H1 (cell line): Measurements from ENCODE around the gene APOL5. TPM values are rescaled to one million over a fixed set of nuclear protein-coding genes. Genes with fewer than 3 reads are reported as not detected.

Experiments
- CTCF ChIA-PET: fragments of 300-600 bp; sonication (Branson Sonifier 250); formaldehyde crosslinking; loops from one replicate; lab custom pipeline; 2021; ENCODE audit not compliant: partially characterized antibody; lab: Charles Lee
- POLR2A ChIA-PET: fragments of 300-600 bp; sonication (Branson Sonifier 250); formaldehyde crosslinking; loops from one replicate; lab custom pipeline; 2021; ENCODE audit warnings: inconsistent platforms; ENCODE audit not compliant: partially characterized antibody; lab: Charles Lee
- DNase-seq, 2 experiments: peaks; one replicate each; pipeline versions ENCODE4 v3.0.0 to v3.0.0-alpha.2; 2010 to 2022; ENCODE audit warnings: low spot score in 2 of 2, low read depth in 1 of 2, mixed read lengths in 1 of 2
- FAIRE-seq: peaks from 2 replicates; lab custom pipeline; 2011; peaks lifted over from hg19 to GRCh38; lab: Jason Lieb, UNC
- H2AFZ ChIP-seq: 2 replicates; pipeline ENCODE4 v1.8.1; 2012; ENCODE audit warnings: low read length, inconsistent platforms
- H2AK5ac ChIP-seq: 2 replicates; pipeline ENCODE4 v1.6.1; 2013; ENCODE audit warnings: low read depth, low read length
- H2BK120ac ChIP-seq: replicated peaks from 2 replicates; pipeline ENCODE3; 2013; ENCODE audit warnings: low read depth, low read length, inconsistent platforms
- H2BK12ac ChIP-seq: 2 replicates; pipeline ENCODE4 v1.6.1; 2013; ENCODE audit warnings: low read depth, low read length
- H2BK15ac ChIP-seq: 2 replicates; pipeline ENCODE4 v1.6.1; 2013; ENCODE audit warnings: low read length
- H2BK20ac ChIP-seq: 2 replicates; pipeline ENCODE4 v1.6.1; 2013; ENCODE audit warnings: low read length
- H2BK5ac ChIP-seq: 2 replicates; pipeline ENCODE4 v1.6.1; 2013; ENCODE audit warnings: low read depth, low read length
- H3K14ac ChIP-seq: 2 replicates; pipeline ENCODE4 v1.6.1; 2013; ENCODE audit warnings: inconsistent platforms; ENCODE audit not compliant: insufficient read length
- H3K18ac ChIP-seq: 2 replicates; pipeline ENCODE4 v1.6.1; 2013; ENCODE audit warnings: low read length; ENCODE audit errors: extremely low read depth
- H3K23ac ChIP-seq: 2 replicates; pipeline ENCODE4 v1.6.1; 2013; ENCODE audit warnings: inconsistent platforms; ENCODE audit not compliant: insufficient read length
- H3K23me2 ChIP-seq: 2 replicates; pipeline ENCODE4 v1.6.1; 2013; ENCODE audit warnings: low read depth, low read length
- H3K27ac ChIP-seq: 2 replicates; pipeline ENCODE4 v1.6.1; 2011; ENCODE audit warnings: low read depth, low read length, inconsistent platforms
- H3K27me3 ChIP-seq, 4 experiments: replicated peaks in 1 of 4; 1 replicate in 1 of 4; 2 replicates in 3 of 4; pipeline versions ENCODE4 v1.6.1 to v1.8.1; 2011 to 2013; ENCODE audit warnings: low read length in 3 of 4, mild to moderate bottlenecking in 3 of 4, inconsistent platforms in 2 of 4, mixed read lengths in 2 of 4, moderate library complexity in 1 of 4; ENCODE audit not compliant: control insufficient read depth in 3 of 4, insufficient read depth in 3 of 4; ENCODE audit errors: extremely low read depth in 1 of 4
- H3K36me3 ChIP-seq, 4 experiments: 2 replicates each; pipeline versions ENCODE4 v1.6.1 to v1.8.1; 2011 to 2013; ENCODE audit warnings: mild to moderate bottlenecking in 4 of 4, low read length in 3 of 4, moderate library complexity in 2 of 4, control low read depth in 1 of 4, inconsistent platforms in 1 of 4; ENCODE audit not compliant: insufficient read depth in 4 of 4, control insufficient read depth in 2 of 4
- H3K4ac ChIP-seq: replicated peaks from 2 replicates; pipeline ENCODE3; 2013; ENCODE audit warnings: low read length, low read depth, mixed read lengths, inconsistent platforms; ENCODE audit not compliant: insufficient read length
- H3K4me1 ChIP-seq, 4 experiments: replicated peaks in 1 of 4; 1 replicate in 1 of 4; 2 replicates in 3 of 4; pipeline versions ENCODE4 v1.6.1 to v1.8.1; 2011 to 2013; ENCODE audit warnings: low read length in 3 of 4, inconsistent platforms in 2 of 4, mixed read lengths in 1 of 4; ENCODE audit not compliant: insufficient read depth in 4 of 4, control insufficient read depth in 3 of 4
- H3K4me2 ChIP-seq, 2 experiments: 2 replicates each; pipeline versions ENCODE4 v1.6.1 to v1.8.1; 2011 to 2013; ENCODE audit warnings: low read depth in 2 of 2, low read length in 2 of 2, control low read depth in 1 of 2, inconsistent platforms in 1 of 2, mild to moderate bottlenecking in 1 of 2; ENCODE audit not compliant: insufficient read depth in 1 of 2
- H3K4me3 ChIP-seq, 4 experiments: fragments of 200-600, 300-600 bp in 1 of 4; sonication (generic), shearing (Covaris generic), sonication (Bioruptor Twin) in 1 of 4; 2 replicates each; pipeline versions ENCODE4 v1.5.1 to v1.8.1; 2011 to 2016; ENCODE audit warnings: low read length in 4 of 4, low read depth in 3 of 4, control low read depth in 2 of 4, inconsistent platforms in 2 of 4, mild to moderate bottlenecking in 2 of 4, mixed read lengths in 1 of 4, moderate library complexity in 1 of 4; ENCODE audit not compliant: insufficient read depth in 2 of 4; ENCODE audit errors: extremely low read depth in 1 of 4
- H3K56ac ChIP-seq: replicated peaks from 2 replicates; pipeline ENCODE3; 2013; ENCODE audit warnings: low read depth, mild to moderate bottlenecking, mixed read lengths, low read length, inconsistent platforms; ENCODE audit not compliant: insufficient read length
- H3K79me1 ChIP-seq: 2 replicates; pipeline ENCODE4 v1.6.1; 2013; ENCODE audit warnings: low read depth, low read length, control low read depth
- H3K79me2 ChIP-seq, 2 experiments: 2 replicates each; pipeline versions ENCODE4 v1.6.1 to v1.8.1; 2012 to 2013; ENCODE audit warnings: low read length in 2 of 2, mild to moderate bottlenecking in 2 of 2, inconsistent platforms in 1 of 2; ENCODE audit not compliant: insufficient read depth in 2 of 2, control insufficient read depth in 1 of 2
- H3K9ac ChIP-seq, 4 experiments: replicated peaks in 1 of 4; 1 replicate in 1 of 4; 2 replicates in 3 of 4; pipeline versions ENCODE4 v1.6.1 to v1.8.1; 2011 to 2013; ENCODE audit warnings: low read depth in 3 of 4, low read length in 3 of 4, control low read depth in 2 of 4, mild to moderate bottlenecking in 2 of 4, moderate library complexity in 2 of 4, inconsistent platforms in 1 of 4; ENCODE audit errors: extremely low read depth in 1 of 4
- H3K9me3 ChIP-seq, 2 experiments: 2 replicates each; pipeline versions ENCODE4 v1.6.1 to v1.8.1; 2012 to 2013; ENCODE audit warnings: mild to moderate bottlenecking in 2 of 2, moderate library complexity in 2 of 2, control low read depth in 1 of 2, inconsistent platforms in 1 of 2, low read depth in 1 of 2, low read length in 1 of 2, mixed read lengths in 1 of 2; ENCODE audit not compliant: insufficient read depth in 2 of 2
- H4K20me1 ChIP-seq, 2 experiments: replicated peaks in 1 of 2; 2 replicates each; pipeline versions ENCODE3 to v1.8.1; 2011 to 2013; ENCODE audit warnings: inconsistent platforms in 2 of 2, low read length in 2 of 2, mild to moderate bottlenecking in 1 of 2; ENCODE audit not compliant: insufficient read depth in 2 of 2, control insufficient read depth in 1 of 2
- H4K5ac ChIP-seq: 2 replicates; pipeline ENCODE4 v1.6.1; 2013; ENCODE audit warnings: low read length, low read depth, mixed read lengths, inconsistent platforms; ENCODE audit not compliant: insufficient read length
- H4K8ac ChIP-seq: 2 replicates; pipeline ENCODE4 v1.8.0; 2013; ENCODE audit warnings: mild to moderate bottlenecking, moderate library complexity, low read length, inconsistent platforms; ENCODE audit not compliant: insufficient read depth; ENCODE audit errors: extremely low read depth
- H4K91ac ChIP-seq: replicated peaks from 2 replicates; pipeline ENCODE3; 2013; ENCODE audit warnings: low read length, mixed read lengths, inconsistent platforms; ENCODE audit not compliant: insufficient read length
- ATF2 ChIP-seq: IDR thresholded peaks from 2 replicates; pipeline ENCODE4 v1.6.1; 2012; ENCODE audit warnings: low read length, inconsistent platforms
- BCL11A ChIP-seq, 2 experiments: IDR thresholded peaks; one replicate each; pipeline ENCODE4 v1.6.1; 2011; ENCODE audit warnings: low read depth in 2 of 2, low read length in 2 of 2, mild to moderate bottlenecking in 2 of 2
- CBX5 ChIP-seq: fragments of 300-800, 300-1000 bp; sonication (generic); IDR thresholded peaks from 2 replicates; pipeline ENCODE4 v1.7.1; 2016; ENCODE audit warnings: antibody characterized with exemption, low read length, low read depth
- CHD2 ChIP-seq: IDR thresholded peaks from 2 replicates; pipeline ENCODE4 v1.6.1; 2012; ENCODE audit warnings: low read length, improper control_type of control experiment
- EP300 ChIP-seq, 2 experiments: IDR thresholded peaks; 1 replicate in 1 of 2; 2 replicates in 1 of 2; pipeline ENCODE4 v1.6.1; 2011 to 2012; ENCODE audit warnings: low read depth in 2 of 2, low read length in 2 of 2, mild to moderate bottlenecking in 2 of 2, borderline replicate concordance in 1 of 2, inconsistent platforms in 1 of 2, moderate library complexity in 1 of 2
- EZH2 ChIP-seq: fragments of 200-600 bp; sonication (generic); IDR thresholded peaks from 2 replicates; pipeline ENCODE4 v1.7.1; 2012; ENCODE audit warnings: low read depth, mild to moderate bottlenecking, moderate library complexity, low read length, inconsistent platforms; ENCODE audit not compliant: severe bottlenecking
- KDM1A ChIP-seq: fragments of 200-600, 300-600 bp; sonication (generic); IDR thresholded peaks from 2 replicates; pipeline ENCODE4 v1.7.1; 2016; ENCODE audit warnings: mild to moderate bottlenecking, low read length, borderline replicate concordance
- MAX ChIP-seq: IDR thresholded peaks from 2 replicates; pipeline ENCODE4 v1.6.1; 2012; ENCODE audit warnings: inconsistent platforms
- POLR2A ChIP-seq, 2 experiments: IDR thresholded peaks; 1 replicate in 1 of 2; 2 replicates in 1 of 2; pipeline ENCODE4 v1.6.1; 2011; ENCODE audit warnings: low read depth in 2 of 2, low read length in 2 of 2, mild to moderate bottlenecking in 2 of 2; ENCODE audit errors: control extremely low read depth in 1 of 2
- RFX5 ChIP-seq: IDR thresholded peaks from 2 replicates; pipeline ENCODE4 v1.6.1; 2011; ENCODE audit warnings: low read depth, low read length, improper control_type of control experiment, borderline replicate concordance
- SIRT6 ChIP-seq: IDR thresholded peaks from one replicate; pipeline ENCODE4 v1.7.1; 2012; ENCODE audit warnings: low read length, inconsistent platforms
- SIX5 ChIP-seq: IDR thresholded peaks from 2 replicates; pipeline ENCODE4 v1.6.1; 2011; ENCODE audit warnings: mild to moderate bottlenecking, low read depth, low read length
- TAF7 ChIP-seq: optimal IDR thresholded peaks from 2 replicates; pipeline ENCODE3; 2011; ENCODE audit warnings: low read depth, mild to moderate bottlenecking, inconsistent platforms, low read length, moderate library complexity, borderline replicate concordance
- WGBS, 2 experiments: shearing (Covaris generic) in 1 of 2; methylation state at CpG; one replicate each; pipeline versions ENCODE4 v1.1.6 to v1.1.7; 2013 to 2015; ENCODE audit warnings: low lambda C conversion rate in 2 of 2, mixed read lengths in 2 of 2, inconsistent platforms in 1 of 2, low coverage in 1 of 2, missing lambda C conversion rate in 1 of 2; ENCODE audit not compliant: insufficient replicate concordance in 2 of 2, insufficient coverage in 1 of 2, insufficient read length in 1 of 2; ENCODE audit errors: extremely low coverage in 1 of 2, missing lambda C conversion rate in 1 of 2; 5-methylcytosine and 5-hydroxymethylcytosine counted together
- polyA plus RNA-seq, 7 experiments: library from polyadenylated mRNA; depleted of rRNA in 3 of 7; stranded (reverse) in 5 of 7; unstranded in 2 of 7; fragments of >200 nt in 5 of 7; fragments of 200-250 nt in 2 of 7; gene quantifications; 1 replicate in 5 of 7; 2 replicates in 1 of 7; 4 replicates in 1 of 7; pipeline versions ENCODE4 v1.2.1 to v1.2.3, GENCODE V29; 2011 to 2013; ENCODE audit warnings: missing spikeins in 2 of 7, mixed read lengths in 2 of 7
- total RNA-seq: library from RNA; stranded (reverse); fragmentation: NEBNext Ultra II Directional; extraction: Animal tissue kit (Norgen Biotek cat#: 25700); gene quantifications from 2 replicates; pipeline ENCODE4 v1.2.1, GENCODE V29; 2021

APOL5 gene
- total and polyA plus RNA-seq, 2 of the 8 experiments (the other 6 are each of a cell fraction or from before 2014, with no cell fraction given), result not detected

- H2BK120ac ChIP-seq, result no peak overlapping the region
- no peak overlapping the region for H3K23ac ChIP-seq
- H4K8ac ChIP-seq, result no peak overlapping the region
- no peaks in the 10 kb centered on the region for H3K79me1 ChIP-seq
- TF ChIP-seq EP300 (IDR thresholded peaks at IDR 0.05; ENCODE audit: borderline replicate concordance in 1 of 2, low read depth in 2 of 2, low read length in 2 of 2) (no peak), TAF7 (no peak), EZH2 (no peak), MAX (no peak), SIRT6 (no peak), ATF2 (no peak), CBX5 (no peak), SIX5 (no peak), RFX5 (no peak), POLR2A (IDR thresholded peaks at IDR 0.05; ENCODE audit: control extremely low read depth in 1 of 2, low read depth in 2 of 2, low read length in 2 of 2) (no peak), KDM1A (no peak), CHD2 (no peak), BCL11A (IDR thresholded peaks at IDR 0.05; ENCODE audit: low read depth in 2 of 2, low read length in 2 of 2) (no peak)
- H4K91ac ChIP-seq, result no peak overlapping the region
- FAIRE-seq, result no peak
- no peak for DNase-seq
- no peak overlapping the region for H2BK15ac ChIP-seq
- no peak overlapping the region for H3K27ac ChIP-seq
- no peak overlapping the region for H3K56ac ChIP-seq
- peaks cover 0 to 6% (median 3%) of the 10 kb centered on the region in 4 experiments; a peak in 3 of 8 replicates for H3K36me3 ChIP-seq
- no peak overlapping the region for H3K4me3 ChIP-seq
- WGBS, 2 experiments, result 88% methylated on average over 10 of the region's 10 CpGs; no CpG with 5 or more reads in 1 of the 2 experiments
- H2AFZ ChIP-seq, result no peak overlapping the region
- H2BK12ac ChIP-seq, result no peak overlapping the region
- no peaks in the 10 kb centered on the region for H3K79me2 ChIP-seq
- H2BK20ac ChIP-seq, result no peak overlapping the region
- H3K9ac ChIP-seq, result no peak overlapping the region
- no peaks in the 10 kb centered on the region for H4K20me1 ChIP-seq
- H3K9me3 ChIP-seq, result peaks cover 3 to 8% of the 10 kb centered on the region in 2 experiments; a peak in 3 of 4 replicates
- H4K5ac ChIP-seq, result no peak overlapping the region
- H3K4me2 ChIP-seq, result no peak overlapping the region
- no peak overlapping the region; the same call in 1 of the 2 replicates for H3K18ac ChIP-seq
- ChIA-PET CTCF (no interaction called here), POLR2A (no interaction called here)
- H3K4ac ChIP-seq, result no peak overlapping the region
- H2AK5ac ChIP-seq, result no peak overlapping the region
- no peaks in the 10 kb centered on the region for H3K23me2 ChIP-seq
- no peak overlapping the region for H2BK5ac ChIP-seq
- H3K14ac ChIP-seq, result no peak overlapping the region
- no peaks in the 10 kb centered on the region for H3K27me3 ChIP-seq
- no peaks in the 10 kb centered on the region for H3K4me1 ChIP-seq
Measured at GRCh38 chr22:35731321-35731720, 13.6 kb downstream of the APOL5 start.
